ENCODE data around the gene DHRS1.
"Not testable (repeated sequence)": the region's sequence is repeated elsewhere in the genome, so short reads cannot be mapped to it uniquely, and the experiment has no call there.

Gene DHRS1

DNA sequence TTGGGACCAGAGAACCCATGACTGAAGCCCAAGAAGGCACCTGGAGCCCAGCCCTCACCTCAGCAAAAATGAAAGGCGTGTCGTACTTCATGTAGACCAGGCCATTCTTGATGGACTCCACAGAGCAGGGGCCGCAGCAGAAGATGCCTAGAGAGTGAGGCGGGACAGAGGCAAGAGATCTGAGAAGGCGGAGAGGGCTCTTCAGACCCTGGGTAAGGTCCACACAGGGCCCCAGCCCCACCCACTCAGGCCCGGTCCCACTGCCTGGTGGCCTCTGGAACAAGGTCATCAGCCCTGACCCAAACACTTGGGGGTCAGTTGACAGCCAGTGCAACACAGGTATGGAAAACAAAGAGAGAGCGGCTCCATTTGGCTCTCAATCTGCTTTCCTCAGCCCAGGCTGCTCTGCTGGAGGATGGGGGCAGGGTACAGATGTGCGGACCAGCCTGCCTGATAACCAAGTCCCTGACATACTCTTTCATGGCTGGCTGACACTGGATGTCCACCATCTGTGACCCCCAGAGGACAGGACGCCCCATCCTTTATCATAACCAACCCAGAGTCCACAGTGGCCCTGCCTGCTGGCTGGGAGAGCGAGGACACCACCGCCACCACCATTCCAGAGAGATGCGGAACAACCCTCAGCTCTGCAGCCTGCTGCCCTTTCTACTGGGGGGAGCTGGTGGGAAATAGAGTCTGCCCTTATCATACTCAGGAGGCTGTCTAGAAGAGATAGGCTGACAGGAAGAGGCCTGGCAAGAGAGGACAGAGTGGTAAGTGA, 43.5 kb downstream of the DHRS1 start:
- H3K9me3 ChIP-seq (ENCODE audit: control insufficient read depth, insufficient read depth, low read length) = no peaks in the 10 kb centered on the region
- H3K27me3 ChIP-seq (ENCODE audit: control insufficient read depth, insufficient read depth, low read length) = no peaks in the 10 kb centered on the region
- H3K4me3 ChIP-seq (ENCODE audit: low read depth, low read length) = no peak overlapping the region
- no peaks in the 10 kb centered on the region for H3K4me1 ChIP-seq (ENCODE audit: control insufficient read depth, insufficient read depth, low read length)
- H3K9ac ChIP-seq (ENCODE audit: low read depth, low read length) = no peak overlapping the region
- peaks cover 3% of the 10 kb centered on the region for H3K36me3 ChIP-seq (ENCODE audit: control insufficient read depth, insufficient read depth, low read length)

DNA sequence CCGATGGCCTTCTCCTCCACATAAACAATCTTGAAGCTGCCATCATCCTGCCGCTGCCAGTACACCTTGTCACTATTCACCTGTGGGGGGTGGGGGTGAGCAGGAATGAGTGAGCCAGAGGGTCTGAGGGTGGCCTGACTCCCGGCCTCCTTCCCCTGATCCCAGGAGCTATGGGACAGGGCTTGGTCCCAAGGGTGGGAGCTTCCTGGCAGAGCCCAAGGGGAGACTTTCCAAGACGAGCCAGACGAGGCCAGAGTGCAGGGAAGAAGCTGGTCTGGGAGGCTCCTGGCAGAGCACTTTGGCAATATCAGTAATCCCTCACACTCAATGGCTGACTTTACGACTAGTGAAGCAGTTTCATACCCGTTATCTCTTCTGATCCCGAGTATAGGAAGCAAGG, 44.1 kb downstream of the DHRS1 start:
- H3K27me3 ChIP-seq (ENCODE audit: control insufficient read depth, insufficient read depth, low read length) = no peaks in the 10 kb centered on the region
- no peak overlapping the region for H3K4me3 ChIP-seq (ENCODE audit: low read depth, low read length)
- no peaks in the 10 kb centered on the region for H3K9me3 ChIP-seq (ENCODE audit: control insufficient read depth, insufficient read depth, low read length)
- no peaks in the 10 kb centered on the region for H3K4me1 ChIP-seq (ENCODE audit: control insufficient read depth, insufficient read depth, low read length)
- peaks cover 3% of the 10 kb centered on the region for H3K36me3 ChIP-seq (ENCODE audit: control insufficient read depth, insufficient read depth, low read length)
- no peak overlapping the region for H3K9ac ChIP-seq (ENCODE audit: low read depth, low read length)

DNA sequence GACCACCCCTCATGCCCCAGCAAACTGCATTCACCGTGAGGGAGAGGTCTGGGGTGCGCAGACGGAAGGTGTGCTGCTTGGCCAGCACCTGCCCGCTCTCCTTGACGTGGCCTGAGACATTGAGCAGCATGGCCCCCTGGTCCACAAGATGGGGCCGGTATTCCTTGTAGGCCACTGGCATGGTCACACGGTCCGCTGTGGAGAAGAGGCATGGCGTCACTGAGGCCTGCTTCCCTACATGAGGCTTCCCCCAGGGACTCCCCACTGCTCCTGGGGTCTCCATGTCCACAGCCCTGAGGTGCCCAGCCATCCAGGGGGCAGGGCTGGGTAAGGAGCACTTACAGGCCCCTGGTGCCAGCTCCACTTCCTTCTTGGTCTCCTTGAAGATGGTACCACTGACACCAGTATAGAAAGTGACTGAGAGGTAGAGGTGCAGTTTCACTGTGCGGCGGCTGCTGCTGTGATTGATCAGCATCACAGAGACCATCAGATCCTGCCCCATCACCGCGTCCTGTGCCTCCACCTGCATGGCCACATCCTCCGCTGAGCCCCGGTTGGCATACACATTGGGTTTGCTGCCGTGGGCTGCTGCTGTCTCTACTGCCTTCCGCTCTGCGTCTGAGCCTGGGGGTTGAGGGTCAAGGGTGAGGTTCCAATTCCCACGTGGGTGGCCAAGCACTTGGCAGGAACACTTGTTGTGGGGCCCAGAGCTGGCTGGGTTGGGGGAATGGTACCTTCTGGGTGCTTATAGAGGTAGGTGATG, 44.8 kb downstream of the DHRS1 start:
- Histone ChIP-seq H3K9ac (ENCODE audit: low read depth, low read length) (no peak overlapping the region), H3K27me3 (ENCODE audit: control insufficient read depth, insufficient read depth, low read length) (no peaks in the 10 kb centered on the region), H3K4me1 (ENCODE audit: control insufficient read depth, insufficient read depth, low read length) (no peaks in the 10 kb centered on the region), H3K9me3 (ENCODE audit: control insufficient read depth, insufficient read depth, low read length) (no peaks in the 10 kb centered on the region), H3K4me3 (ENCODE audit: low read depth, low read length) (no peak overlapping the region), H3K36me3 (ENCODE audit: control insufficient read depth, insufficient read depth, low read length) (peaks cover 3% of the 10 kb centered on the region)

DNA sequence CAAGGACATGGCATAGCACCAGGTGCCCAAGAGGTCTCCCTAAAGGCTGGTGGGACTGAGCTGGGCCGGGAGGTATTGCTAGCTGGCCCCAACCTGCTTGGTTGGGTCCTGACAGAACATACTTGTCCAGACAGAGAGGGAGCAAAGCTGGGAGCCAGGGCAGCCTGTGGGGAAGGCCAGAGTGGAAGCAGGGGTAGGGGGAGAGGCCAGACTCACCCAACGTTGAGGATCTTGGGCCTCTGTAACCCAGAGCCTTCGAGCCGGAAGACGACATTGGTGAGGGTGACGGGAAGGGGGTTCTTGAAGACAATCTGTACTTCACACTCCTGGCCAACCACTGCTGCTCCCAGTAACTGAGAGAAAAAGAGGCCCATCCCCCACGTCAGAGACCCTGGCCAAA, 45.6 kb downstream of the DHRS1 start:
- no peak overlapping the region for H3K4me3 ChIP-seq (ENCODE audit: low read depth, low read length)
- no peak overlapping the region for H3K9ac ChIP-seq (ENCODE audit: low read depth, low read length)
- H3K4me1 ChIP-seq (ENCODE audit: control insufficient read depth, insufficient read depth, low read length) = no peaks in the 10 kb centered on the region
- H3K36me3 ChIP-seq (ENCODE audit: control insufficient read depth, insufficient read depth, low read length) = peaks cover 3% of the 10 kb centered on the region
- no peaks in the 10 kb centered on the region for H3K27me3 ChIP-seq (ENCODE audit: control insufficient read depth, insufficient read depth, low read length)
- no peaks in the 10 kb centered on the region for H3K9me3 ChIP-seq (ENCODE audit: control insufficient read depth, insufficient read depth, low read length)

DNA sequence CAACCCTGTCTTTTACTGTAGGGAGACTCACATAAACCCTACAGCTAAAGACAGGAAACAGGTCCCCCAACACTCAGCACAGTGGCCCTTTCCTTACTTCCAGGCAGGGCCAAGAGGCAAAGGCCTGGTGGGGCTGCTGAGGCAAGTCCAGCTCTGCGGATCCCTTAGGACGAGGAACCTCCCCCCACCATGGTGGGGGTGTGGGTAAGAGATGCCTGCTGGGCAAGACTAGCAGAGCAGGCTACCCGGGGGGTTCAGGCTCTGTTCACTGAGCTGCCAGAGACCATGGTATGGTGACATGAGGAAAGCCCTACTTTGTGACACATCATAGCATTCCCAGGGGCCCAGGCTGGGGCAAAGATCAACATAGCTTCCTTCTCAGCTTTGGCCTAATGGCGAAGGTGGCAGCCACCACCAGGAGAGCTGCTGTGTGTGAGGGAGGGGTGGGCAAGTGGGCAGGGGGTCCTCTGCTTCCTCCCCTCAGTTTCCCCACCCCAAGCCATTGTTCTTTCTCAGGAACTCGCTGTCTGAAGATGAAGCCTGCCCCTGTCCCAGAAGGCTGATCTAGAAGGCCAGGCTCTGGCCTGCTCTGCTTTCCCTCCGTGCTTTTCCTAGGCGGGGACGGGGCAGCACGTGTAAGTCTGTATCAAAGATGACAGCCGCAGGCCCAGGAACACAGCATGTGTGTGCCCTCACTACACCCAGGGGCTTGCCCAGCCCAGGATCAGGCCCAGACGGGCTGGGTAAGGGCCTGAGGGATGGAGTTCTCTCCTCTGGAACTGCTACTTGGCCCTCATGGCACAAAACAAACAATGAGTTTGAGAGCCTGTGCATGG, 47.1 kb downstream of the DHRS1 start:
- H3K36me3 ChIP-seq (ENCODE audit: control insufficient read depth, insufficient read depth, low read length) = peaks cover 3% of the 10 kb centered on the region
- no peaks in the 10 kb centered on the region for H3K9me3 ChIP-seq (ENCODE audit: control insufficient read depth, insufficient read depth, low read length)
- H3K4me3 ChIP-seq (ENCODE audit: low read depth, low read length) = no peak overlapping the region
- H3K4me1 ChIP-seq (ENCODE audit: control insufficient read depth, insufficient read depth, low read length) = no peaks in the 10 kb centered on the region
- H3K9ac ChIP-seq (ENCODE audit: low read depth, low read length) = no peak overlapping the region
- H3K27me3 ChIP-seq (ENCODE audit: control insufficient read depth, insufficient read depth, low read length) = no peaks in the 10 kb centered on the region

DNA sequence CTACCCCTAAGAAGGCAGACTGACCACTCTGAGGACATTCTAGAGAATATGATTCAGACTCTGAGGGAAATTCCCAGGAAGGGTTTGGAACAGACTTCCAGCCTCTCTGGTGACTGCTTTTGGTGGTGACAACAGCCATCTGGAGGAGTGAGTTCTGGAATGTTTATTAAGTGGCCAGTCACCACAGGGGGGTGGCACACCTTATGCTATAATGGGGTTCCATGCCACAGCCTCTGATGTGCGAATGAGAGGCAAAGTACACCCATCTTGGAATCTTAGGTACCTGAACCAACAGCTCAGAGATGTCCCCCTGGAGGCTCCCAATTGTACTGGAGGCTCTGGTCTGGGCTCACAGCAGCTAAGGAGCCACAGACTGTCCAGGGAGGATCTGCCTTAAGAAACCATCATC, 47.7 kb downstream of the DHRS1 start:
- H3K9me3 ChIP-seq (ENCODE audit: control insufficient read depth, insufficient read depth, low read length) = no peaks in the 10 kb centered on the region

DNA sequence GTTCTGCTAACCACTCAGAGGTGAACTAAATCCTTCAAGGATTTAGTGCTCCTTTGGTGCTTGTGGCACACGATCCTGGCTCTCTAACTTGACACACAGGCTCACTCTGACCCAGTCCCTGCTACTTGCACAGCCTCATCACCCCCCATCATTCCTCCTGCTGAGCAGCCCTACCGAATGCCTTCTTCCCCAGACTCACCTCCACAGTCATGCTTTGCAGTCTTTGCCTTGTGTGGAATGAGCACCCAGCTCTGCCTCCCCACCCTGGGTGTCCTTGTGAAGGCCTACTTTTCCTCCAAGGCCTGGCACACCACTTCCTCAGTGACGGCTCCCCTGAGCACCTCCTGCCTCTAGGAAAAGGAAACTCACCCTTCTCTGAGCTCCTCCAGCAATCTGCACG, 49.2 kb downstream of the DHRS1 start:
- peaks cover 3% of the 10 kb centered on the region for H3K36me3 ChIP-seq (ENCODE audit: control insufficient read depth, insufficient read depth, low read length)
- H3K4me1 ChIP-seq (ENCODE audit: control insufficient read depth, insufficient read depth, low read length) = no peaks in the 10 kb centered on the region
- no peaks in the 10 kb centered on the region for H3K9me3 ChIP-seq (ENCODE audit: control insufficient read depth, insufficient read depth, low read length)
- no peaks in the 10 kb centered on the region for H3K27me3 ChIP-seq (ENCODE audit: control insufficient read depth, insufficient read depth, low read length)
- no peak overlapping the region for H3K9ac ChIP-seq (ENCODE audit: low read depth, low read length)
- H3K4me3 ChIP-seq (ENCODE audit: low read depth, low read length) = no peak overlapping the region

More for the DNA sequence above, 47.7 kb downstream of the DHRS1 start:
- no peaks in the 10 kb centered on the region for H3K4me1 ChIP-seq (ENCODE audit: control insufficient read depth, insufficient read depth, low read length)
- H3K36me3 ChIP-seq (ENCODE audit: control insufficient read depth, insufficient read depth, low read length) = peaks cover 3% of the 10 kb centered on the region
- no peak overlapping the region for H3K4me3 ChIP-seq (ENCODE audit: low read depth, low read length)
- no peaks in the 10 kb centered on the region for H3K27me3 ChIP-seq (ENCODE audit: control insufficient read depth, insufficient read depth, low read length)
- no peak overlapping the region for H3K9ac ChIP-seq (ENCODE audit: low read depth, low read length)

DNA sequence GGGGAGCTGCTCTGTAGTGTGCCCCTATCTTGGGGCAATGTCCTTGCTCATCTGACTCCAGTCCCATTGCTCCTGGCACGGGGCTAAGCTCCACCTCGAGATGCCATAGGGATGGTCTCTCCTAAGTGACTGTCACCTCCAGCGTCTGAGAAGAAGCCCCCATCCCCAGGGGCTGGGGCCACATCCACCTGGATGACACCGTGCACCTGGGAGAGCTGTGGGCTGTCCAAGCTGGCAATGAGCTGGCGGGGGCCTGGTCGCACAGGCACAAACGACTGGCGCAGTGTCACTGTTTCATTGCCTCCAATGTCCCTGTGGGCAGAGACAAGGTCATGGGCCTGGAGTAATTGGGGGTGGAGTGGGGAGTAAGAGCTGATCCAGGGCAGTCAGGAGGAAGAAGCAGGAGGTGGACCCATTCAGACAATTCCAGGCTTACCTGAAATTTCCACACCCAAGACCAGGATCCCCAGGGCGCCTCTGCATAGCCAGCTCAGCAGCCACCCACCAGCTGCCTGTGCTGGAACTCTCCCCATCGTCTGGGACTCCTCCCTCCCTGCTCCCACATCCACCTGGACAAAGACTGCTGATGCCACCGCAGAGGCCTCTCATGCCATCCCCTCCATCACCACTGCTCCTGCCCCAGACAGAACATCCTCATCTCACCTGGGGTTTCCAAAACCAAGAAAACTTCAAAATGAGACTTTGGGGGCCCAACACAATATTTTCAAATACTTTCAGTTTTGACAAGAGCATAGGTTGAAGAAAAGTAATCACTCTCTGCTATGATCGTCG, 50.2 kb downstream of the DHRS1 start:
- peaks cover 3% of the 10 kb centered on the region for H3K36me3 ChIP-seq (ENCODE audit: control insufficient read depth, insufficient read depth, low read length)
- no peaks in the 10 kb centered on the region for H3K4me1 ChIP-seq (ENCODE audit: control insufficient read depth, insufficient read depth, low read length)
- no peak overlapping the region for H3K4me3 ChIP-seq (ENCODE audit: low read depth, low read length)
- no peaks in the 10 kb centered on the region for H3K27me3 ChIP-seq (ENCODE audit: control insufficient read depth, insufficient read depth, low read length)
- no peak overlapping the region for H3K9ac ChIP-seq (ENCODE audit: low read depth, low read length)
- H3K9me3 ChIP-seq (ENCODE audit: control insufficient read depth, insufficient read depth, low read length) = no peaks in the 10 kb centered on the region

DNA sequence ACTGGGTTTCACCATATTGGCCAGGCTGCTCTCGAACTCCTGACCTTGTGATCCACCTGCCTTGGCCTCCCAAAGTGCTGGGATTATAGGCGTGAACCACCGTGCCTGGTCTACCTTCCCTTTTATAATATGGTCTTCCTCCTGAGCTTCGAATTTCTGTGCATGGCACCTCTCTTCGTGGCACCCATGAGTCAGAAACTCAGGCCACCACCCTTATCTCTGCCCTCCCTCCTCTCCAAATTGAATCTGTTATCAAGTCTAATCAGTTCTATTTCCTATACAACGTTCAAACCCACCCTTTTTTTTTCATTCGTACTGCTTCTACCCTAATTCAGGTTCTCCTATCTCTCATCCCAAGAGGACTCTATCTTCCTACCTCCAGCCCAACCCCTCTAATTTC, 52.2 kb downstream of the DHRS1 start:
- no peaks in the 10 kb centered on the region for H3K27me3 ChIP-seq (ENCODE audit: control insufficient read depth, insufficient read depth, low read length)
- H3K9ac ChIP-seq (ENCODE audit: low read depth, low read length) = no peak overlapping the region
- no peak overlapping the region for H3K4me3 ChIP-seq (ENCODE audit: low read depth, low read length)
- H3K9me3 ChIP-seq (ENCODE audit: control insufficient read depth, insufficient read depth, low read length) = no peaks in the 10 kb centered on the region
- H3K4me1 ChIP-seq (ENCODE audit: control insufficient read depth, insufficient read depth, low read length) = no peaks in the 10 kb centered on the region
- peaks cover 3% of the 10 kb centered on the region for H3K36me3 ChIP-seq (ENCODE audit: control insufficient read depth, insufficient read depth, low read length)

DNA sequence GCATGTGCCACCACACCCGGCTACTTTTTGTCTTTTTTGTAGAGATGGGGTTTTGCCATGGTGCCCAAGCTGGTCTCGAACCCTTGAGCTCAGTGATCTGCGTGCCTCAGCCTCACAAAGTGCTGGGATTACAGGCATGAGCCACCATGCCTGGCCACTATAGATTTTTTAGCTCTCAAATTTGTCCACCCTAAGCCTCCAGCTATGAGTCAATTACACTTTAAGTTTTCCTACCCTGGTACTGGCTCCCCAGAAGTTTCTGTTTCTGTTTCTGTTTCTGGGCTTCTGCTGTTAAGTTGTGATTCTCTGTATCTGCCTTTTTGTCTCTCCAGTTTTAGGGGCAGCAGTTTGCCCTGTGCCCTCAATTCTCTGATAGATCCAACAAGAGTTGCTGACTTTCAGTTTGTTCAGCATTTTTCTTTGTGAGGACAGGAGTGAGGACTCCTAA, 52.8 kb downstream of the DHRS1 start:
- Histone ChIP-seq H3K9me3 (ENCODE audit: control insufficient read depth, insufficient read depth, low read length) (no peaks in the 10 kb centered on the region), H3K27me3 (ENCODE audit: control insufficient read depth, insufficient read depth, low read length) (no peaks in the 10 kb centered on the region), H3K9ac (ENCODE audit: low read depth, low read length) (no peak overlapping the region), H3K36me3 (ENCODE audit: control insufficient read depth, insufficient read depth, low read length) (no peaks in the 10 kb centered on the region), H3K4me3 (ENCODE audit: low read depth, low read length) (no peak overlapping the region), H3K4me1 (ENCODE audit: control insufficient read depth, insufficient read depth, low read length) (no peaks in the 10 kb centered on the region)

DNA sequence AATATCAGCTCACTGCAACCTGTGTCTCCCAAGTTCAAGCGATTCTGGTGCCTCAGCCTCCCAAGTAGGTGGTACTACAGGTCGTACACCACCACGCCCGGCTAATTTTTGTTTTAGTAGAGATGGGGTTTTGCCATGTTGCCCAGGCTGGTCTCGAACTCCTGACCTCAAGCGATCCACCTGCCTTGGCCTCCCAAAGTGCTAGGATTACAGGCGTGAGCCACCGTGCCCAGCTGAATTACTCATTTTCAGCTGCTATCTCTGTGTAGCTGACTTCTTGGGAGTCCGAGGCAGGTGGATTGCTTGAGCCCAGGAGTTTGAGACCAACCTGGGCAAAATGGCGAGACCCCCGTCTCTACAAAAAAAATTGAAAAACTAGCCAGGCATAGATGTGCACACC, 54.2 kb downstream of the DHRS1 start:
- not testable (repeated sequence) for H3K27me3 ChIP-seq (ENCODE audit: control insufficient read depth, insufficient read depth, low read length); H3K9ac ChIP-seq (ENCODE audit: low read depth, low read length); H3K36me3 ChIP-seq (ENCODE audit: control insufficient read depth, insufficient read depth, low read length); H3K4me3 ChIP-seq (ENCODE audit: low read depth, low read length); H3K4me1 ChIP-seq (ENCODE audit: control insufficient read depth, insufficient read depth, low read length); H3K9me3 ChIP-seq (ENCODE audit: control insufficient read depth, insufficient read depth, low read length)
